ENCODE results near the gene CASS4. TPM values are rescaled to one million over a fixed set of nuclear protein-coding genes. Genes with fewer than 3 reads are reported as not detected.

CASS4 gene
- total RNA-seq, 1 experiment from 2014 or later = not detected

- no peaks in the 10 kb centered on the region for H3K79me1 ChIP-seq (ENCODE audit: insufficient read depth, low read depth, low read length, poor library complexity, severe bottlenecking)
- H2BK5ac ChIP-seq (ENCODE audit: insufficient read length, low read length) = no peak overlapping the region
- H2BK120ac ChIP-seq (ENCODE audit: low read depth, low read length, poor library complexity, severe bottlenecking) = no peak overlapping the region
- Mint-ChIP-seq H3K4me3 (no peak overlapping the region), H3K9me3 (no peaks in the 10 kb centered on the region), H3K4me1 (no peaks in the 10 kb centered on the region), H3K27ac (no peak overlapping the region; a peak in 1 of 7 replicates), H3K27me3 (ENCODE audit: low read depth) (peaks cover 20% of the 10 kb centered on the region), H3K36me3 (ENCODE audit: insufficient read depth in 1 of 3, low read depth in 3 of 3) (no peaks in the 10 kb centered on the region)
- no peaks in the 10 kb centered on the region for H4K20me1 ChIP-seq (ENCODE audit: control insufficient read depth, insufficient read depth, insufficient read length)
- WGBS (ENCODE audit: extremely low coverage, insufficient read length, low lambda C conversion rate) = no CpG with 5 or more reads among the region's 22 CpGs
- no peak overlapping the region for H3K9ac ChIP-seq (ENCODE audit: extremely low read depth, insufficient read length, low read length)
- DNase-seq = no peak
- H3K4ac ChIP-seq (ENCODE audit: low read depth, low read length) = no peak overlapping the region
- H2AFZ ChIP-seq (ENCODE audit: low read length) = no peak overlapping the region
- H3K23ac ChIP-seq (ENCODE audit: insufficient read length, low read depth, low read length) = no peak overlapping the region
- no peak overlapping the region for H3K56ac ChIP-seq (ENCODE audit: insufficient read length, low read depth, low read length)
- no peak overlapping the region for H4K91ac ChIP-seq (ENCODE audit: insufficient read length, low read depth, low read length)
- no peak overlapping the region for H2BK15ac ChIP-seq (ENCODE audit: low read depth, low read length)
- H3K27me3 ChIP-seq (ENCODE audit: insufficient read depth, low read length) = no peaks in the 10 kb centered on the region
- H4K5ac ChIP-seq (ENCODE audit: insufficient read length, low read depth, low read length) = no peak overlapping the region
- no peaks in the 10 kb centered on the region for H3K79me2 ChIP-seq (ENCODE audit: insufficient read depth, low read length)
- no peak overlapping the region for H2AK5ac ChIP-seq (ENCODE audit: insufficient read length, low read length)
- no peak for TF ChIP-seq CTCF (conservative IDR thresholded peaks at IDR 0.05)
- H3K14ac ChIP-seq (ENCODE audit: insufficient read depth, low read length) = no peak overlapping the region
- H3T11ph ChIP-seq (ENCODE audit: low read length) = no peak overlapping the region
- H3K27ac ChIP-seq (ENCODE audit: insufficient read length, low read depth, low read length) = no peak overlapping the region
- no peaks in the 10 kb centered on the region for H3K23me2 ChIP-seq (ENCODE audit: insufficient read length, low read depth, low read length, poor library complexity, severe bottlenecking)
- H3K18ac ChIP-seq (ENCODE audit: insufficient read length, low read depth, low read length) = no peak overlapping the region
- H4K8ac ChIP-seq (replicated peaks; ENCODE audit: insufficient read length, low read depth, low read length) = no peak overlapping the region
- no peak overlapping the region for H3K4me2 ChIP-seq (ENCODE audit: insufficient read depth, insufficient read length, low read length)
- H3K4me1 ChIP-seq (ENCODE audit: insufficient read depth, low read length) = no peaks in the 10 kb centered on the region
- H2BK12ac ChIP-seq (ENCODE audit: insufficient read length, low read depth, low read length) = no peak overlapping the region
- no peak overlapping the region for H2BK20ac ChIP-seq (ENCODE audit: low read depth, low read length, poor library complexity, severe bottlenecking)
- H3K9me3 ChIP-seq (ENCODE audit: control insufficient read depth, low read depth, low read length) = no peaks in the 10 kb centered on the region
Observed at GRCh38 chr20:56458206-56458821, 46.3 kb downstream of the CASS4 start.
